ENCODE results near the gene SEMA3A. TPM values are rescaled to one million over a fixed set of nuclear protein-coding genes. Genes with fewer than 3 reads are reported as not detected.
"Not testable (repeated sequence)": the region's sequence is repeated elsewhere in the genome, so short reads cannot be mapped to it uniquely, and the experiment has no call there.

The SEMA3A gene
- total RNA-seq, 2 experiments from 2014 or later = not detected

- Histone ChIP-seq H3K4me1 (ENCODE audit: insufficient read depth, low read length, poor library complexity, severe bottlenecking) (no peaks in the 10 kb centered on the region), H2AFZ (ENCODE audit: low read length) (no peak overlapping the region), H3K27ac (ENCODE audit: low read depth, low read length, poor library complexity, severe bottlenecking) (no peak overlapping the region), H3K36me3 (ENCODE audit: insufficient read depth, low read length) (no peaks in the 10 kb centered on the region), H3K4me2 (ENCODE audit: low read length) (no peak overlapping the region), H3K79me2 (ENCODE audit: insufficient read depth, low read depth, low read length) (no peaks in the 10 kb centered on the region), H3K9me3 (ENCODE audit: low read length) (no peaks in the 10 kb centered on the region), H3K4me3 (ENCODE audit: low read depth, low read length, poor library complexity, severe bottlenecking) (no peak overlapping the region), H3K9me2 (ENCODE audit: insufficient read depth, low read length) (no peaks in the 10 kb centered on the region), H4K20me1 (ENCODE audit: insufficient read depth, low read length) (no peaks in the 10 kb centered on the region)
- intact Hi-C loops (cut with micrococcal nuclease; ENCODE audit: unreplicated experiment) = no loop called here
- ChIA-PET POLR2A (interaction anchor here (1.0 kb wide), 1 partner anchor 10 kb away, joined by 3 read pairs; no protein-coding TSS in a partner anchor), CTCF (ENCODE audit: unreplicated experiment) (no interaction called here)
- no peak for DNase-seq (ENCODE audit: low spot score)
- no TSS peak for BruUV-seq (replicated peaks)
- no peak for TF ChIP-seq CTCF (conservative IDR thresholded peaks at IDR 0.05; ENCODE audit: low read length)
- TF ChIP-seq EZH2phosphoT487 (IDR thresholded peaks at IDR 0.05; ENCODE audit: borderline replicate concordance, low read depth, low read length) = no peak
Observed at GRCh38 chr7:84152995-84153394, 41.6 kb downstream of the SEMA3A start.

GRCh38 chr7:84150370-84150769 is 44.2 kb downstream of the SEMA3A start:
- H3K9me3 ChIP-seq (ENCODE audit: low read length); H4K20me1 ChIP-seq (ENCODE audit: insufficient read depth, low read length); H3K4me1 ChIP-seq (ENCODE audit: insufficient read depth, low read length, poor library complexity, severe bottlenecking); H3K27ac ChIP-seq (ENCODE audit: low read depth, low read length, poor library complexity, severe bottlenecking); DNase-seq (ENCODE audit: low spot score); POLR2A ChIA-PET; H3K4me3 ChIP-seq (ENCODE audit: low read depth, low read length, poor library complexity, severe bottlenecking); H2AFZ ChIP-seq (ENCODE audit: low read length); H3K36me3 ChIP-seq (ENCODE audit: insufficient read depth, low read length); CTCF ChIA-PET (ENCODE audit: unreplicated experiment); intact Hi-C loops (cut with micrococcal nuclease; ENCODE audit: unreplicated experiment); H3K79me2 ChIP-seq (ENCODE audit: insufficient read depth, low read depth, low read length); H3K9me2 ChIP-seq (ENCODE audit: insufficient read depth, low read length); BruUV-seq (replicated peaks); H3K4me2 ChIP-seq (ENCODE audit: low read length): not testable (repeated sequence)

- Histone ChIP-seq H3K4me2 (ENCODE audit: low read length) (no peak overlapping the region), H2AFZ (ENCODE audit: low read length) (no peak overlapping the region), H3K4me3 (ENCODE audit: low read depth, low read length, poor library complexity, severe bottlenecking) (no peak overlapping the region), H3K27ac (ENCODE audit: low read depth, low read length, poor library complexity, severe bottlenecking) (no peak overlapping the region), H4K20me1 (ENCODE audit: insufficient read depth, low read length) (no peaks in the 10 kb centered on the region), H3K9me2 (ENCODE audit: insufficient read depth, low read length) (no peaks in the 10 kb centered on the region), H3K4me1 (ENCODE audit: insufficient read depth, low read length, poor library complexity, severe bottlenecking) (no peaks in the 10 kb centered on the region), H3K9me3 (ENCODE audit: low read length) (no peaks in the 10 kb centered on the region), H3K36me3 (ENCODE audit: insufficient read depth, low read length) (no peaks in the 10 kb centered on the region), H3K79me2 (ENCODE audit: insufficient read depth, low read depth, low read length) (no peaks in the 10 kb centered on the region)
- TF ChIP-seq EZH2phosphoT487 (IDR thresholded peaks at IDR 0.05; ENCODE audit: borderline replicate concordance, low read depth, low read length) (no peak), CTCF (conservative IDR thresholded peaks at IDR 0.05; ENCODE audit: low read length) (no peak)
- intact Hi-C loops (cut with micrococcal nuclease; ENCODE audit: unreplicated experiment) = no loop called here
- no peak for DNase-seq (ENCODE audit: low spot score)
- ChIA-PET CTCF (ENCODE audit: unreplicated experiment) (no interaction called here), POLR2A (no interaction called here)
- BruUV-seq (replicated peaks) = no TSS peak
Observed at GRCh38 chr7:84149573-84149972, 45.0 kb downstream of the SEMA3A start.

Measured in OCI-LY7 (cell line).